ENCODE data around the gene PSORS1C1. TPM values are rescaled to one million over a fixed set of nuclear protein-coding genes. Genes with fewer than 3 reads are reported as not detected.

The PSORS1C1 gene
- total and polyA plus RNA-seq, 2 donors = 0.48 to 6.8 TPM

DNA sequence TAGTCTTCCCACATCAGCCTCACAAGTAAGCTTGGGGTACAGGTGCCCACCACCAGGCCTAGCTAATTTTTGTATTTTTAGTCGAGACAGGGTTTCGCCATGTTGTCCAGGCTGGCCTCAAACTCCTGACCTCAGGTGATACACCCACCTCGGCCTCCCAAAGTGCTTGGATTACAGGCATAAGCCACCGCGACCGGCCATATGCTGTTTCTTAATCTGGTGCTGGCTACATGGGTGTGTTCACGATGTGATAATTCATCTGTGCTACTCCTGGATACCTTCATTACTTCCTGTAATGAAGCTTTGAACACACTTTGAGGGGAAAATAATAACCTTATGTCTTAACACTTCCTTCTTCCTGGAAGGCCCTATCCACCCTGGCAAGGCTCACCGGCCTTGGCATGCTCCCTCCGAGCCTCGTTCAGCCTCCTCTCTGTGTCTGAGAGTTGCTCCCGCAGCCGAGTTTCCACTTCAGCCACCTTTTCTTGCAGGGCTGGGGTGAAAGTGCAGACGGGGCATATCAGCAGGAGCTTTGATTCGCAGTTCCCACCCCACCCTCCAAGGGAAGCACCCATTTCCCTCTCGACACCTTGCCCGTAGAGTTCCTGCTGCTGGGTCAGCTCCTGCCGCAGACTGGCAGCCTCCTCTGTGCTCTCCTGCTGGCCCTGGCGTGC is 29.8 kb downstream of the PSORS1C1 start:
- DNase-seq (ENCODE audit: extremely low spot score) = no peak
- 90% methylated on average over 18 of the region's 18 CpGs for WGBS
- H3K27ac ChIP-seq (ENCODE audit: low read depth) = no peak overlapping the region

DNA sequence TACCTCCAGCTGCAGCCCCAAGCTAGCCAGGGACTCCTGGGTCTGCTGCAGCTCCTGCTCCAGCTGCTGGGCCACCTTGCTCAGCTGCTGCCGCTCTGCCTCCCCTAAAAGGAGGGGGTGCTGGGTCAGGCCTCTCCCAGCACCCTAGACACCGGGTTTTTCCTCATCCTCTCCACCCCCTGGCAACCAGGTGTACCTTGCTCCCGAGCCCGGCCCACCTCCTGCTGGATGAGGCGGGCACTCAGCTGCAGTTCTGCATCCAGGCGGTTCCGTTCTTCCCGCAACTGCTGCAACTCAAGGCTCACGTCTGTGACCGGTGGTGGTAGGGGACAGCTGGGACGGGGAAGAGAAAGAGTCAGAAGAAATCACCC is 30.4 kb downstream of the PSORS1C1 start:
- no peak overlapping the region for H3K27ac ChIP-seq (ENCODE audit: low read depth)
- 77% methylated on average over 11 of the region's 11 CpGs for WGBS
- no peak overlapping the region for H3K4me3 ChIP-seq (ENCODE audit: low read depth, low read length)
- no peaks in the 10 kb centered on the region for H3K36me3 ChIP-seq (ENCODE audit: insufficient read depth)
- H3K4me1 ChIP-seq (ENCODE audit: insufficient read depth) = no peaks in the 10 kb centered on the region
- no peak for DNase-seq (ENCODE audit: extremely low spot score)

More for the DNA sequence above, 29.8 kb downstream of the PSORS1C1 start:
- H3K36me3 ChIP-seq (ENCODE audit: insufficient read depth) = no peaks in the 10 kb centered on the region
- no peaks in the 10 kb centered on the region for H3K4me1 ChIP-seq (ENCODE audit: insufficient read depth)
- H3K4me3 ChIP-seq (ENCODE audit: low read depth, low read length) = no peak overlapping the region

DNA sequence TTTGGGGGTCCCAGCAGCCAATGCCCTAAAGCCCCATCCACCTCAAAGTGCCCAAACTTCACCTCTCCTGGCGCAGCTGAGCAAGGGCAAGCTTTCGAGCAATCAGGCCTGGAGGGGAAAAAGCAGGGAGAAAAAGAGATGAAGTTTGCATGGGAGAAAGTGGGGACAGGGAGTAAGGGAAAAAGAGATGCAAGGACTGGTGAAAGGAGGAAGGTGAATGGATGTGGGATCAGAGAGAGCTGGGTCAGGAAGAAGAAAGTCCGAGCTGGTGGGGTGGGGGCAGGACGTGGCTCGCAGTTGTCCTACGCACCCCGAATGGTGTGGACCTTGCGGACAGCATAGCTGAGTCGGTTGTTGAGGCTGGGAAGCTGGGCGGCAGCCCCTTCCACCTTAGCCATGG is 30.8 kb downstream of the PSORS1C1 start:
- no peaks in the 10 kb centered on the region for H3K36me3 ChIP-seq (ENCODE audit: insufficient read depth)

DNA sequence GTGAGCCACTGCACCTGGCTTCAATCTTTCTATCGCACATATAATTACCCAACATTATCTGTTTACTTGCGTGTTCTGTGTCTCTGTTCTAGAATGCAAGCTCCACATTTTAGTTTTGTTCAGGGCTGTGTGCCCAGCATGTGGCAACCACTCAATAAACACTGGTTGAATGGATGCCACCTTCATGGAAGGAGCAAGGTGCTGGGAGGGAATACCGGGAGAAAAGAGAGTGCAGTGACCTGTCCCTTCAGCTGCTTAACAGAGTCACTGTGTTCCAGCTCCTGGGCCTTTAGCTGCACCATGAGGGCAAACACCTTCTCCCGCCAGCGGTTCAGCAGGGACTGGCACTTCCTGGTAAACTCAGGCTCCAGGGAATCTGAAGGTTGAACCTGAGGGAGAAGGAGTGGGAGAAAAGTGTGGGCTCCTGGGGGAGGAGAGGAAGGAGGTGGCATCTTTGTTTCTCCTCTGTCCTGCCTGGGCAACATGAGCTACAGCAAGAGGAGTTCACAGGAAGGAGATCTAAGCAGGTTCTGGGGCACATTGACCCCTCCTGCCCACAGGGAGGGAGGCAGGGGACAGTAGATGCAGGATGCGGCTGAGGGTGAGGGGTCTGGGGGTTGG is 35.3 kb downstream of the PSORS1C1 start:
- 97% methylated on average over 6 of the region's 6 CpGs for WGBS
- no peak overlapping the region for H3K4me3 ChIP-seq (ENCODE audit: low read depth, low read length)
- H3K4me1 ChIP-seq (ENCODE audit: insufficient read depth) = no peaks in the 10 kb centered on the region
- H3K36me3 ChIP-seq (ENCODE audit: insufficient read depth) = no peaks in the 10 kb centered on the region
- DNase-seq (ENCODE audit: extremely low spot score) = no peak
- no peak overlapping the region for H3K27ac ChIP-seq (ENCODE audit: low read depth)

More for the DNA sequence above, 30.8 kb downstream of the PSORS1C1 start:
- H3K27ac ChIP-seq (ENCODE audit: low read depth) = no peak overlapping the region
- H3K4me3 ChIP-seq (ENCODE audit: low read depth, low read length) = no peak overlapping the region
- H3K4me1 ChIP-seq (ENCODE audit: insufficient read depth) = no peaks in the 10 kb centered on the region
- over 99% methylated on average over 10 of the region's 10 CpGs for WGBS
- DNase-seq (ENCODE audit: extremely low spot score) = no peak

DNA sequence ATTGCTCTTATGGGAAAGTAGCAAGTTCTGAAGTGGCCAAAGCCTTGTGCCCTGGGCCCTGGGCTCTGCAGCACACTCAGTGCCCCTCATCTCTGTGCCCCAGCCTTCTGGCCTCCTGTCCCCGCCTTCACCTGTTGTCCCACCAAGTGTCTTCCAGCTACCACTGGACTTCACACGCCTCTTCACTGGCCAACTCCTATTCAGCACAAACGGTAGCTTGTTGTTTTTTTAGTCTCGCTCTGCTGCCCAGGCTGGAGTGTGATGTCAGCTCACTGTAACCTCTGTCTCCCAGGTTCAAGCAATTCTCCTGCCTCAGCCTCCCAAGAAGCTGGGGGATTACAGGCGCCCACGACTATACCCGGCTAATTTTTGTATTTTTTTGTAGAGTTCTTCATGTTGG is 38.2 kb downstream of the PSORS1C1 start:
- 94% methylated on average over 7 of the region's 7 CpGs for WGBS
- Histone ChIP-seq H3K36me3 (ENCODE audit: insufficient read depth) (no peaks in the 10 kb centered on the region), H3K4me1 (ENCODE audit: insufficient read depth) (no peaks in the 10 kb centered on the region), H3K27ac (ENCODE audit: low read depth) (no peak overlapping the region), H3K4me3 (ENCODE audit: low read depth, low read length) (no peak overlapping the region)
- no peak for DNase-seq (ENCODE audit: extremely low spot score)

DNA sequence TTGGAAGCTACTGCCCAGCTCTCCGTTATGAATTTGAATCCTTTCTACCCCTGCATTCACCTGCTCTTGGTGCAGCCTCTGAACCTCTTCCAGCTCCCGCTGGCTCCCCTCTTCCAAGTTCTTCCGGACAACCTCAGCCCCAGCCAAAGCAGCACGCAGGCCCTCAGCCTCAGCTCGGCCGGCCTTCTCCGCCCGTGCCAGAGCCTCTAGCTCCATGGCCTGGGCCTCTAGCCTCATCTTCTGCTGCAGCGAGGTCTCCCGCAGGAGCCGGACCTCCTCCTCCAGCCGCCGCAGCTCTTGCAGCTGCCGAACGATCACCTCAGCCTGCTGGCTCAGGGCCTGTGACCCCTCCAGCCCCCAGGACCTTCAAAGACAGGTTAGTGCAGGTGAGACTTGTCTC is 39.8 kb downstream of the PSORS1C1 start:
- Histone ChIP-seq H3K36me3 (ENCODE audit: insufficient read depth) (no peaks in the 10 kb centered on the region), H3K4me1 (ENCODE audit: insufficient read depth) (no peaks in the 10 kb centered on the region), H3K4me3 (ENCODE audit: low read depth, low read length) (no peak overlapping the region), H3K27ac (ENCODE audit: low read depth) (no peak overlapping the region)
- whole genome bisulfite sequencing = 87% methylated on average over 15 of the region's 15 CpGs
- DNase-seq (ENCODE audit: extremely low spot score) = no peak

DNA sequence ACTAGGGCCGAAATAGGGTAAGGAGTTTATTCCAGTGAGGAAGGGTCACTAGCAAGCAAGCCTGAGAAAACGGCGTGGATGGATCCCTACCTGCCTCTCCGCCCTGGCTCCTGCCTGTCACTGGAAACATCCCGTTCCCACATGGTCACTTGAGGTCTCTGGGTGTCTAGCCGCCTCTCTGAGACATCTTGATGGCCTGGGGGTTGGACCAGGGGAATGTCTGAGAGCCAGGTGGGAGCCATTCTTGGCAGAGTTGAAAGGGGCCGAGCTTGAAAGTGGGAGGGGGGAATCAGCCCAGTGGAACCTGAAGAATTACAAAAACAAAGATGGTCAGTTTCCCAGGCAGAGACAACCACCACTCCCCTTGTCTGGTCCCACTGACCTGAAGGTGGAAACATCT is 42.0 kb downstream of the PSORS1C1 start:
- Histone ChIP-seq H3K4me1 (ENCODE audit: insufficient read depth) (no peaks in the 10 kb centered on the region), H3K4me3 (ENCODE audit: low read depth, low read length) (no peak overlapping the region), H3K36me3 (ENCODE audit: insufficient read depth) (peaks cover 2% of the 10 kb centered on the region), H3K27ac (ENCODE audit: low read depth) (no peak overlapping the region)
- 90% methylated on average over 7 of the region's 7 CpGs for WGBS
- DNase-seq (ENCODE audit: extremely low spot score) = no peak

DNA sequence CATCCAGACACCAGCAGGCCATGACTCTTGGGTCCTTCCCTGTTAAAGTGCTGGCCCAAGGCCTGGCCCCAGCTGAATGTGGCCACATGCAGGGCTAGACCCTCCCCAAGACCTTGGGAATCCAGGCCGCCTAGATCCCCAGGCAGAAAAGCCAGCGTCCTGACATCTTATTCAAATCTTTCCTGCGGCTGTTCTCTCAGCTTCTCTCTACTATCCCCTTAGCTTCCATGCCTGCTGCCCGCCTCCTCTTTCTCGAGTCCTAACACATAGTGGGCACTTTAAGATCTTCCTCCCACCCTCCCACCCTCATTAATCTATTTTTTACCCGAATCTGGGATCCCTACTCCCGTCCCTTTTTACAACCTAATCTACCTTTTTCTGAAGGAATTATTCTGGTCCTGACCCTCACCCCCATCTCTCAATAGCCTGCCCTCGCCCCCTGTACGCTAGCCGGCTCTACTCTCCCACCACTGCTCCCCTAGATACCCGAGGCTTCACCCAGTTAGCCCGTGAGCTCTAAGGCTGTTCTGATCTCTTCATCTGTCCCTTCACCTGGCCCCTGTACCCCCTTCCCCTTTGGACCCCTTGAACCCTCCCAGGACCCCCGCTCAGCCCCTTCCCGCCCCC is 43.0 kb downstream of the PSORS1C1 start, which contains the start of gene CCHCR1:
TSS of gene CCHCR1 (minus strand) at position 290 of the 627 bp plus-strand sequence. CDS start at position 88, 202 bp downstream.
- no peaks in the 10 kb centered on the region for H3K4me1 ChIP-seq (ENCODE audit: insufficient read depth)
- WGBS = 5% methylated on average over 14 of the region's 14 CpGs
- H3K36me3 ChIP-seq (ENCODE audit: insufficient read depth) = peaks cover 3% of the 10 kb centered on the region
- DNase-seq (ENCODE audit: extremely low spot score) = no peak
- peak within 1 kb of the TSS; percentile 53 for H3K4me3 ChIP-seq (ENCODE audit: low read depth, low read length)
- peak within 1 kb of the TSS; percentile 35 for H3K27ac ChIP-seq (ENCODE audit: low read depth)

DNA sequence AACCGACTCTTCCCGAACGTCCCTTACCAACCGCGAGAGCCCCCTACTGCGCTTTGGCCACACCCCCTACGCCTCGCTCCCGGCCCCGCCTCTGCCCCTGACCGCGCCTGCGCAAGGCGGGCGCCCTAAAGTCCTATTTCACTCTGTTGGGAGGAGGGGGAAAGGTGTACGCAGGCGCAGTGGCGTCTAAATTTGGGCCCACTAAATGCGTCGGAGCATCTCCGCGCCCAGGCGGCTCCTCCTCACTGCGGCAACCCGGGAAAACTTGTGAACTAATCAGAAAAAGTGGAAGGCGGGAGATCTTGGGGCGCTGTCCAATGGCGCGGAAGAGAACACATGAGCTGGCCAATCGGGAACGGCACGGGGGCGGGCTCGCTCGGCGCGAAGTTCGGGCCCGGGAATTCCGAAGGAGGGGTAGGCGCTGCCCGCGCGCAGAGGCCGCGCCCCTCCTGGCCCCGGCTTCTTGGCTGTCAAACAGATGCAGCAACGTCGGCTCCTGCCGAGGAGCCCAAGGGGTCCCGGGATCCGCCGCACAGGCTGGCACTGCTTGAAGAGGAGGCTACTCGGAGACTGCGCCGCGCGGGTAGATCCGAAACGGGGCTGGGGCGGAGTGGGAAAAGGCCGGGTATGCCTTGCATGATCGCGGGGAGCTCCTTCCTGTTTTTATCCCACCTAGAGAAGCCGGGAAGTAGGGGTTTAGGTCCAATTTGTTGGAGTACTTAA is 43.7 kb downstream of the PSORS1C1 start, which contains the start of gene TCF19:
TSS of gene TCF19 (plus strand) at position 450 of the 723 bp plus-strand sequence. CDS start 881 bp downstream, outside the sequence.
- peak; percentile 99 for DNase-seq (ENCODE audit: extremely low spot score)
- under 1% methylated on average over 65 of the region's 65 CpGs for WGBS
- Histone ChIP-seq H3K36me3 (ENCODE audit: insufficient read depth) (peaks cover 3% of the 10 kb centered on the region), H3K4me1 (ENCODE audit: insufficient read depth) (no peaks in the 10 kb centered on the region), H3K4me3 (ENCODE audit: low read depth, low read length) (peak within 1 kb of the TSS; percentile 53), H3K27ac (ENCODE audit: low read depth) (peak within 1 kb of the TSS; percentile 35)

DNA sequence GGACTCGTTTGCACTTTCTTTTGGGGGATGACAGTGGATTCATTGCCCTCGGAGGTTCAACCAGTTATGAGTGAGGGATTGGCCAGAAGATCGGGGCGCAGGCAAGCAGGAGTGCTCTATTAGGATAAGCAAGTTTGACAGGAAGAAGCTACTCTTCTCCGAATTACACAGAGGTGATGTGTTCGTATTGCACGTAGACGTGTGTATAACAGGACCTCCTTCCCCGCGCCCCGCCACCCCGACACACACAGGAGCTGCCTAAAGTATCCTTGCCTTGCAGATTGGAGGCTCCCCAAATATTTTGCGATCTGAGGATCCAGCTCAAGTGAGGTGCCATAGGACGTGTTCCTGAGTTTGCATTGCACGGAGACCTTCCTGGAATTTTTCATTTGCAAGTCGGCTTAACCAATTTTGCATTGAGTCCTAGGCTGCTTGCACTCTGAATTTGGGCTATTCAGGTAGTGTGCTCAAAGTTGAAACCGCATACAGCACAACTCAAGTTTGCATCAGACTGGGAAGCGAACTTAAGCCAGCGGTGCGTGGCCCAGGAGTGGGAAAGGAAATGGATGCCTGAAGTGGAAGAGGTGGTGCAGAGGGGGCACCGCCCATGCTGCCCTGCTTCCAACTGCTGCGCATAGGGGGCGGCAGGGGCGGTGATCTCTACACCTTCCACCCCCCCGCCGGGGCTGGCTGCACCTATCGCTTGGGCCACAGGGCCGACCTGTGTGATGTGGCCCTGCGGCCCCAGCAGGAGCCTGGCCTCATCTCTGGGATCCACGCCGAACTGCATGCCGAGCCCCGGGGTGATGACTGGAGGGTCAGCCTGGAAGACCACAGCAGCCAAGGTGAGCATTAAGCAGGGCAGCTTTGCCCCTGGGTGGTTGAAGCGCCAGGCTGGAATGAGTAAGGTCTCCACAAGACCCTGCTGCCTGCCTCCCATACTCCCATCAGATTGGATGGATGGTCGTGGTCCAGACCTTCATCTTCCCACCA is 44.6 kb downstream of the PSORS1C1 start:
- H3K27ac ChIP-seq (ENCODE audit: low read depth) = no peak overlapping the region
- DNase-seq (ENCODE audit: extremely low spot score) = no peak
- H3K4me1 ChIP-seq (ENCODE audit: insufficient read depth) = no peaks in the 10 kb centered on the region
- peaks cover 3% of the 10 kb centered on the region for H3K36me3 ChIP-seq (ENCODE audit: insufficient read depth)
- 12% methylated on average over 35 of the region's 35 CpGs for WGBS
- H3K4me3 ChIP-seq (ENCODE audit: low read depth, low read length) = peak overlapping the region; percentile 53

DNA sequence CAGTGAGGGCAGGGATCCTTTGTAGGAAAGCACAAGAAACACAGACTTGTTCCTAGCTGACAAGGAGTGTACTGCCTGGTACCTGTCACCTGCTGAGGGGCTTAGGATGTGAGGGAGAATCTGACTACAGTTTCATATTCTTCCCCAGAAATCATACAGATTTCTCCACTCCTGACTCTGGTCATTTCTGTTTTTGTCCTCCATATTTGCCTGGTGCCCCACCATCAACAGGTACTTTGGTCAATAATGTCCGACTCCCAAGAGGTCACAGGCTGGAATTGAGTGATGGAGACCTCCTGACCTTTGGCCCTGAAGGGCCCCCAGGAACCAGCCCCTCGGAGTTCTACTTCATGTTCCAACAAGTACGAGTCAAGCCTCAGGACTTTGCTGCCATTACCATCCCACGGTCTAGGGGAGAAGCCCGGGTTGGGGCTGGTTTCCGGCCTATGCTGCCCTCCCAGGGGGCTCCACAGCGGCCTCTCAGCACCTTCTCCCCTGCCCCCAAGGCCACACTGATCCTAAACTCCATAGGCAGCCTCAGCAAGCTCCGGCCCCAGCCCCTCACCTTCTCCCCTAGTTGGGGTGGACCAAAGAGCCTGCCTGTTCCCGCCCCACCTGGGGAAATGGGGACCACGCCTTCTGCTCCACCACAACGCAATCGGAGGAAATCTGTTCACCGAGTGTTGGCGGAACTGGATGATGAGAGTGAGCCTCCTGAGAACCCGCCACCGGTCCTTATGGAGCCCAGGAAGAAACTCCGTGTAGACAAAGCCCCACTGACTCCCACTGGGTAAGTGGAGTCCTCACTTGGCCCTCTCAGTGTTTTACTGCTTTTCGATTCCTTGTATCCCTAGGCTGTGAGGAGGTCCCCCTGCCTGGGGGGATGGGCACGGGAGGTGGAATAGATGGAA is 46.9 kb downstream of the PSORS1C1 start:
- 91% methylated on average over 19 of the region's 19 CpGs for WGBS
- H3K4me1 ChIP-seq (ENCODE audit: insufficient read depth) = no peaks in the 10 kb centered on the region
- DNase-seq (ENCODE audit: extremely low spot score) = no peak
- no peak overlapping the region for H3K27ac ChIP-seq (ENCODE audit: low read depth)
- H3K36me3 ChIP-seq (ENCODE audit: insufficient read depth) = peaks cover 3% of the 10 kb centered on the region
- H3K4me3 ChIP-seq (ENCODE audit: low read depth, low read length) = no peak overlapping the region

Measured in urinary bladder (tissue), 4 donors.